Fibroblast of lung (primary cell): ENCODE data around the gene LGALS1. TPM values are rescaled to one million over a fixed set of nuclear protein-coding genes. Genes with fewer than 3 reads are reported as not detected.

Experiments
- DNase-seq, 2 donors: peaks; one replicate each; pipeline versions ENCODE4 v3.0.0 to v3.0.0-alpha.2; 2010; ENCODE audit warnings: low read depth in 2 of 2
- H2AFZ ChIP-seq: 2 replicates; pipeline ENCODE4 v1.5.1; 2012; ENCODE audit warnings: low read length, control low read depth, inconsistent platforms
- H3K27ac ChIP-seq: 2 replicates; pipeline ENCODE4 v1.5.1; 2011; ENCODE audit warnings: low read length, control low read depth; ENCODE audit not compliant: insufficient read depth
- H3K27me3 ChIP-seq: 2 replicates; pipeline ENCODE4 v1.5.1; 2011; ENCODE audit warnings: mild to moderate bottlenecking, low read length; ENCODE audit not compliant: control insufficient read depth, insufficient read depth
- H3K36me3 ChIP-seq: 2 replicates; pipeline ENCODE4 v1.5.1; 2011; ENCODE audit warnings: low read length; ENCODE audit not compliant: control insufficient read depth, insufficient read depth
- H3K4me1 ChIP-seq: 2 replicates; pipeline ENCODE4 v1.5.1; 2011; ENCODE audit warnings: low read length; ENCODE audit not compliant: control insufficient read depth, insufficient read depth; ENCODE audit errors: extremely low read depth
- H3K4me2 ChIP-seq: 2 replicates; pipeline ENCODE4 v1.5.1; 2011; ENCODE audit warnings: low read length, control low read depth; ENCODE audit not compliant: insufficient read depth; ENCODE audit errors: extremely low read depth
- H3K4me3 ChIP-seq, 4 experiments: fragments of 200-600 bp in 1 of 4; sonication (generic) in 1 of 4; replicated peaks in 1 of 4; 2 replicates each; pipeline ENCODE4 v1.5.1; 2011 to 2016; ENCODE audit warnings: low read length in 4 of 4, low read depth in 3 of 4, mild to moderate bottlenecking in 3 of 4, control low read depth in 2 of 4, inconsistent platforms in 1 of 4, mixed read lengths in 1 of 4; ENCODE audit not compliant: insufficient read depth in 1 of 4; ENCODE audit errors: control extremely low read depth in 1 of 4
- H3K79me2 ChIP-seq: 2 replicates; pipeline ENCODE4 v1.5.1; 2012; ENCODE audit warnings: mild to moderate bottlenecking, low read length, inconsistent platforms; ENCODE audit not compliant: control insufficient read depth, insufficient read depth
- H3K9ac ChIP-seq: 2 replicates; pipeline ENCODE4 v1.5.1; 2011; ENCODE audit warnings: mild to moderate bottlenecking, low read length, control low read depth; ENCODE audit not compliant: insufficient read depth
- H3K9me3 ChIP-seq: 2 replicates; pipeline ENCODE4 v1.5.1; 2012; ENCODE audit warnings: low read depth, low read length; ENCODE audit not compliant: control insufficient read depth, insufficient read depth
- H4K20me1 ChIP-seq: 2 replicates; pipeline ENCODE4 v1.5.1; 2011; ENCODE audit warnings: low read length; ENCODE audit not compliant: control insufficient read depth, insufficient read depth; ENCODE audit errors: extremely low read depth
- CTCF ChIP-seq, 2 donors: IDR thresholded peaks in 1 of 2; conservative IDR thresholded peaks in 1 of 2; 1 replicate in 1 of 2; 2 replicates in 1 of 2; pipeline ENCODE4 v1.5.1; 2011 to 2012; ENCODE audit warnings: low read length in 2 of 2, control low read depth in 1 of 2, inconsistent platforms in 1 of 2, low read depth in 1 of 2, mild to moderate bottlenecking in 1 of 2
- EZH2 ChIP-seq: IDR thresholded peaks from 2 replicates; pipeline ENCODE4 v1.5.1; 2012; ENCODE audit warnings: low read length, control low read depth, mild to moderate bottlenecking; ENCODE audit errors: missing control alignments
- polyA plus RNA-seq, 2 donors: library from polyadenylated mRNA; depleted of rRNA in 1 of 2; stranded (reverse) in 1 of 2; unstranded in 1 of 2; fragments of >200 nt; gene quantifications; 2 replicates each; pipeline ENCODE4 v1.2.1, GENCODE V29; 2011 to 2012; ENCODE audit warnings: missing spikeins in 1 of 2
- total RNA-seq: library from RNA; depleted of rRNA; stranded (reverse); fragments of >200 nt; gene quantifications from 2 replicates; pipeline ENCODE4 v1.2.1, GENCODE V29; 2014

The LGALS1 gene
- total and polyA plus RNA-seq, 2 donors (not counting 1 experiment from before 2014, with no cell fraction given): 5,090 to 11,230 TPM

GRCh38 chr22:37672206-37672919 lies 3.1 kb upstream of the LGALS1 start:
- H3K4me1 ChIP-seq: peaks cover 2% of the 10 kb centered on the region
- TF ChIP-seq EZH2: no peak
- TF ChIP-seq CTCF (conservative IDR thresholded peaks at IDR 0.05 in 1 of 2, IDR thresholded peaks at IDR 0.05 in 1 of 2; ENCODE audit: low read depth in 1 of 2, low read length in 2 of 2): no peak
- H3K9me3 ChIP-seq: no peaks in the 10 kb centered on the region
- H3K4me2 ChIP-seq: no peak overlapping the region
- H3K4me3 ChIP-seq: no peak overlapping the region
- H4K20me1 ChIP-seq: no peaks in the 10 kb centered on the region
- no peak overlapping the region for H2AFZ ChIP-seq
- DNase-seq: no peak
- H3K79me2 ChIP-seq: peaks cover 17% of the 10 kb centered on the region
- no peak overlapping the region for H3K9ac ChIP-seq
- H3K27me3 ChIP-seq: no peaks in the 10 kb centered on the region
- peaks cover 3% of the 10 kb centered on the region for H3K36me3 ChIP-seq
- H3K27ac ChIP-seq: no peak overlapping the region

DNA sequence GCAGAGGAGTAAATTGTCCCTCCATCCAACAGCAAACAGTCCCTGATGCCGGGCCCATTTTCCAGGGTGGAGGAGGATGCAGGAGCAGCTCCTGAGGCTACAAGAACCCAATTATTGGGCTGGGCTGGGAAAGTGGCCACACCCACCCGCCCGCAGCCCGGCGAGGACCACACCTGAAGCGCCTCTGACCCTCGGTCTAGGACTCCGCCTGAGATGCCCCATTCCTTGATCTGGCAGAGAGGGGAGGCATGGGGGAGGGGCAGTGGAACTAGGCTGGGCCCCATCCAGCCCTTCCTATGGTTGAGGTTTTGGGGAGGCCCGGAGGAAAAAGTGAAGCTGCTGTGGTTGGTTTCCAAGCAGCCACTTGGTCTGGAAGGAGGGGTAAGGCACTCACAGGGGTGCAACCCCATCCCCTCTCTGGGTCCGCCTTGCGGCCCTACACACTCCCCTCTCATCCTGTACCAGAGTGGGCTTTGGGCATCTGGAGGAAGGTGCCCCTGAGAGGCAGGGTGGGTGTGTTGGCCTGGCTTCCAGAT lies 2.4 kb upstream of the LGALS1 start:
- Histone ChIP-seq H3K79me2 (peaks cover 23% of the 10 kb centered on the region), H3K9me3 (no peaks in the 10 kb centered on the region), H2AFZ (no peak overlapping the region), H3K9ac (no peak overlapping the region), H3K27me3 (no peaks in the 10 kb centered on the region), H3K27ac (no peak overlapping the region), H3K4me3 (no peak overlapping the region), H4K20me1 (no peaks in the 10 kb centered on the region), H3K4me1 (peaks cover 2% of the 10 kb centered on the region), H3K36me3 (peaks cover 5% of the 10 kb centered on the region), H3K4me2 (no peak overlapping the region)
- no peak for DNase-seq
- TF ChIP-seq EZH2 (no peak), CTCF (conservative IDR thresholded peaks at IDR 0.05 in 1 of 2, IDR thresholded peaks at IDR 0.05 in 1 of 2; ENCODE audit: low read depth in 1 of 2, low read length in 2 of 2) (no peak)

- Histone ChIP-seq H3K27me3 (no peaks in the 10 kb centered on the region), H3K9ac (no peak overlapping the region), H2AFZ (no peak overlapping the region), H4K20me1 (peaks cover 2% of the 10 kb centered on the region), H3K27ac (peak overlapping the region; percentile 52), H3K4me3 (no peak overlapping the region), H3K4me2 (no peak overlapping the region), H3K79me2 (peaks cover 29% of the 10 kb centered on the region), H3K36me3 (peaks cover 11% of the 10 kb centered on the region), H3K9me3 (no peaks in the 10 kb centered on the region), H3K4me1 (peaks cover 5% of the 10 kb centered on the region)
- TF ChIP-seq EZH2: no peak
- DNase-seq: no peak
Observed at GRCh38 chr22:37674248-37674647, 1.2 kb upstream of the LGALS1 start.
